ENCODE results near the gene SIGLEC7. TPM values are rescaled to one million over a fixed set of nuclear protein-coding genes. Genes with fewer than 3 reads are reported as not detected.

The SIGLEC7 gene
- 0.24 TPM for polyA plus RNA-seq (2013)

DNA sequence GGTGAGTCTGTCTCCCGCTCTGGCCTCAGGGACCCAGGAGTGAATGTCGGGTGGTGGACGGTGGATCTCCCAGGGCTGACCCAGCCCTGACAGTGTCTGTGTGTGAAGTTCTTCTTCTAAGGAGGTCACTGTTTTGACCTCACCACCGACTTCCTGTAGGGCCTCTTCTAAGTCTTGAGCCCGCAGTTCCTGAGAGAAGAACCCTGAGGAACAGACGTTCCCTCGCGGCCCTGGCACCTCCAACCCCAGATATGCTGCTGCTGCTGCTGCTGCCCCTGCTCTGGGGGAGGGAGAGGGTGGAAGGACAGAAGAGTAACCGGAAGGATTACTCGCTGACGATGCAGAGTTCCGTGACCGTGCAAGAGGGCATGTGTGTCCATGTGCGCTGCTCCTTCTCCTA lies at the start of gene SIGLEC7:
Gene SIGLEC7 (plus strand): TSS at position 183 of the 400 bp plus-strand sequence. CDS start 69 bp downstream, at position 252.
- Histone ChIP-seq H3K27me3 (replicated peaks in 2 of 5; ENCODE audit: control insufficient read depth in 4 of 5, insufficient read depth in 5 of 5, low read length in 4 of 5) (peaks cover 0 to 15% (median 8%) of the 10 kb centered on the region in 5 experiments), H3K4me1 (ENCODE audit: control extremely low read depth in 1 of 4, control insufficient read depth in 4 of 4, insufficient read depth in 4 of 4, low read length in 3 of 4) (peaks cover 10 to 56% (median 30%) of the 10 kb centered on the region in 4 experiments), H3K27ac (ENCODE audit: insufficient read depth in 1 of 2, low read depth in 1 of 2, low read length in 2 of 2, poor library complexity in 1 of 2, severe bottlenecking in 2 of 2) (no peak within 1 kb of the TSS), H3K36me3 (ENCODE audit: control insufficient read depth in 4 of 4, insufficient read depth in 4 of 4, low read length in 3 of 4) (no peaks in the 10 kb centered on the region), H3K9me3 (ENCODE audit: control extremely low read depth in 1 of 5, control insufficient read depth in 4 of 5, insufficient read depth in 2 of 5, low read depth in 1 of 5, low read length in 4 of 5) (no peaks in the 10 kb centered on the region), H3K4me3 (ENCODE audit: control insufficient read depth in 1 of 7, extremely low read depth in 1 of 7, insufficient read depth in 4 of 7, low read depth in 2 of 7, low read length in 6 of 7) (no peak within 1 kb of the TSS)
- DNase-seq: no peak
- CTCF ChIA-PET: no interaction called here
- POLR2A ChIA-PET: no interaction called here
- 69% methylated on average over 12 of the region's 14 CpGs for WGBS (ENCODE audit: insufficient coverage)

DNA sequence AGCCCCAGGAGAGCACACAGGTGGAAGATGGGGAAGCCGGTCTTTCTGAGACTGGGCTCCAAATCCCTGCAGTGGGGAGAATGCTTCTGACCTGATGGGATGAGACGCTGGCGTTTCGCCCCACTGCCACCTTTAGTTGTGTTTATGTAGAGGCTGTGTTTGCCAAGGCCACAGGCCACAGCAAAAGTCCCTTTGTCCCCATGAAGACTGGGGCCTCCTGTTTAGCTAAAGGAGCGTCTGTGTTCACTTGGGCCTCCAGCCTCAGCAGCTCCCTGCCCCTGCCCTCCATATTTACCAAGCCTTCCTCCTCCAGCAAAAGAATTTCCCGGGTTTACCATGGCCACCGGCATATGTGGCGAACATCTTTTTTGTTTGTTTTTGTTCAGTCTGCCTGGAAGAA lies 49.0 kb upstream of the SIGLEC7 start:
- WGBS (ENCODE audit: insufficient coverage): 94% methylated on average over 7 of the region's 8 CpGs
- Histone ChIP-seq H3K4me3 (ENCODE audit: control insufficient read depth in 1 of 7, extremely low read depth in 1 of 7, insufficient read depth in 4 of 7, low read depth in 2 of 7, low read length in 6 of 7) (no peak overlapping the region), H3K27ac (ENCODE audit: insufficient read depth in 1 of 2, low read depth in 1 of 2, low read length in 2 of 2, poor library complexity in 1 of 2, severe bottlenecking in 2 of 2) (no peak overlapping the region), H3K4me1 (ENCODE audit: control extremely low read depth in 1 of 4, control insufficient read depth in 4 of 4, insufficient read depth in 4 of 4, low read length in 3 of 4) (no peaks in the 10 kb centered on the region), H3K36me3 (ENCODE audit: control insufficient read depth in 4 of 4, insufficient read depth in 4 of 4, low read length in 3 of 4) (peaks cover 0 to 5% (median 2%) of the 10 kb centered on the region in 4 experiments), H3K27me3 (replicated peaks in 2 of 5; ENCODE audit: control insufficient read depth in 4 of 5, insufficient read depth in 5 of 5, low read length in 4 of 5) (no peaks in the 10 kb centered on the region), H3K9me3 (ENCODE audit: control extremely low read depth in 1 of 5, control insufficient read depth in 4 of 5, insufficient read depth in 2 of 5, low read depth in 1 of 5, low read length in 4 of 5) (no peaks in the 10 kb centered on the region)
- CTCF ChIA-PET: no interaction called here
- POLR2A ChIA-PET: no interaction called here
- DNase-seq: no peak

DNA sequence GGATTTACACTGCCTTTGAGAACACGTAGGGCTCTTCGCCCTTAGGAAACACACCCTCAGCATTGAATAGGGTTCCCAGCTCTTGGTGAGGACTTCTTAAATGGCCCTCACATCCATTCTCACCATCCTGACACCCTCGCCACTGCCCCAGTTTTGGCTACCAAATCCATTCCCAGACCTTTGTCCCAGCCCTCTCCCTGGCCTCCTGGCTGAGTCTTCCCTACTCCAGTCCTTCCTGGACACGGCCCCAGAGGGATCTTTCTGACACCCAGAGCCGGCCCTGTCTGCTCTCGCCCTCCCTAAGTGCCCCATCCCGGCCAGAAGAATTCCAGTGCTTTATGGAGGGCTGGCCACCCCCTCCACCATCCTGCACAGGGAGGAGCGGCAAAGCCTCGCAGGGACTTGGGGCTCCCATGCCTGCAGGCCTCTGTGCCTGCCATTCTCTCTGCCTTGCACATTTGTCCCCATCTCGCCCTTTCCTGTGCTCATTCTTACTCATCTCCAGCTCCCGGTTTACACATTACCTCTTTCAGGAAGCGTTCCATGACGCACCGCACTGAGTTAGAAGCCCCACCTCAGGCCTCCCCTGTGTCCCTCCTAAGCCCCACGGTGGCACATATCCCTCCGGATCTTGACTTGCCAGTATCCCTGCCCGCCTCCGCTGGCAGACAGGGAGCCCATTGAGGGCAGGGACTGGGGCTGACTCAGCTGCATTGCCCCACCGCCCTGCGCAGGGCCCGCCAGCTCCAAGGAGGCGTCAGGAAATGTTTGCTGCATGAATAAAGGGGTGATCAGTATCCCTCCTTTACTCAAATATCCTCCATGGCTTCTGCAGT lies 48.4 kb upstream of the SIGLEC7 start:
- ChIA-PET CTCF (interaction anchor here (2.8 kb wide), 1 partner anchor 73 kb away, joined by 15 read pairs; the partner anchor contains the start of gene KLK10), POLR2A (no interaction called here)
- Histone ChIP-seq H3K27me3 (replicated peaks in 2 of 5; ENCODE audit: control insufficient read depth in 4 of 5, insufficient read depth in 5 of 5, low read length in 4 of 5) (no peaks in the 10 kb centered on the region), H3K36me3 (ENCODE audit: control insufficient read depth in 4 of 4, insufficient read depth in 4 of 4, low read length in 3 of 4) (peaks cover 0 to 8% (median 2%) of the 10 kb centered on the region in 4 experiments), H3K4me3 (ENCODE audit: control insufficient read depth in 1 of 7, extremely low read depth in 1 of 7, insufficient read depth in 4 of 7, low read depth in 2 of 7, low read length in 6 of 7) (no peak overlapping the region), H3K27ac (ENCODE audit: insufficient read depth in 1 of 2, low read depth in 1 of 2, low read length in 2 of 2, poor library complexity in 1 of 2, severe bottlenecking in 2 of 2) (no peak overlapping the region), H3K9me3 (ENCODE audit: control extremely low read depth in 1 of 5, control insufficient read depth in 4 of 5, insufficient read depth in 2 of 5, low read depth in 1 of 5, low read length in 4 of 5) (no peaks in the 10 kb centered on the region), H3K4me1 (ENCODE audit: control extremely low read depth in 1 of 4, control insufficient read depth in 4 of 4, insufficient read depth in 4 of 4, low read length in 3 of 4) (no peaks in the 10 kb centered on the region)
- no peak for DNase-seq
- WGBS (ENCODE audit: insufficient coverage): 93% methylated on average over 16 of the region's 22 CpGs

DNA sequence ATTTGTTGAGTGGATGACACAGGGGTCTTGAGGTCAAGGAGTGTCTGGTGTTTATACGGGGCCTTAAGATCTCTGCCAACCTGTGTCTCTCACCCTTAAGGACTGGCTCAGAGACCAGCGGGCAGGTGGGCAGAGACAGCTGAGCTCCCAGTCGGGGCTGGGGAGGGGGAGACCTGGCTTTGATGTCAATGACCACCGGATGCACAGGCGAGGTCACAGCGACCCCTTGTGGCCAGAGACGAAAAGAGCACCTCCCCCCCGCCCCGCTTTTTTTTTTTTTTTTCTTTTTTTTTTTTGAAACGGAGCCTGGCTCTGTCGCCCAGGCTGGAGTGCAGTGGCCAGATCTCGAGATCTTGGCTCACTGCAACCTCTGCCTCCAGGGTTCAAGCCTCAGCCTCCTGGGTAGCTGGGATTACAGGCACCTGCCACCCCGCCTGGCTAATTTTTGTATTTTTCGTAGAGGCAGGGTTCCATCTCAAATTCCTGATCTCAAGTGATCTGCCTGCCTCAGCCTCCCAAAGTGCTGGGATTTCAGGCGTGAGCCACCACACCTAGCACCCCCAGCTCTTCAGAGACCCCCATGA lies 47.3 kb upstream of the SIGLEC7 start:
- H3K27ac ChIP-seq (ENCODE audit: insufficient read depth in 1 of 2, low read depth in 1 of 2, low read length in 2 of 2, poor library complexity in 1 of 2, severe bottlenecking in 2 of 2): no peak overlapping the region
- H3K9me3 ChIP-seq (ENCODE audit: control extremely low read depth in 1 of 5, control insufficient read depth in 4 of 5, insufficient read depth in 2 of 5, low read depth in 1 of 5, low read length in 4 of 5): no peaks in the 10 kb centered on the region
- H3K36me3 ChIP-seq (ENCODE audit: control insufficient read depth in 4 of 4, insufficient read depth in 4 of 4, low read length in 3 of 4): peaks cover 0 to 16% (median 7%) of the 10 kb centered on the region in 4 experiments
- ChIA-PET CTCF (interaction anchor here (1.1 to 2.8 kb wide), 4 partner anchors 74 to 165 kb away, joined by 3 to 15 read pairs (median 6); partner anchors contain the start of gene KLK10), POLR2A (no interaction called here)
- 41% methylated on average over 10 of the region's 15 CpGs for WGBS (ENCODE audit: insufficient coverage)
- H3K4me3 ChIP-seq (ENCODE audit: control insufficient read depth in 1 of 7, extremely low read depth in 1 of 7, insufficient read depth in 4 of 7, low read depth in 2 of 7, low read length in 6 of 7): no peak overlapping the region
- peak; percentile 21 to 44 (median 37) for DNase-seq
- no peaks in the 10 kb centered on the region for H3K4me1 ChIP-seq (ENCODE audit: control extremely low read depth in 1 of 4, control insufficient read depth in 4 of 4, insufficient read depth in 4 of 4, low read length in 3 of 4)
- no peaks in the 10 kb centered on the region for H3K27me3 ChIP-seq (replicated peaks in 2 of 5; ENCODE audit: control insufficient read depth in 4 of 5, insufficient read depth in 5 of 5, low read length in 4 of 5)

DNA sequence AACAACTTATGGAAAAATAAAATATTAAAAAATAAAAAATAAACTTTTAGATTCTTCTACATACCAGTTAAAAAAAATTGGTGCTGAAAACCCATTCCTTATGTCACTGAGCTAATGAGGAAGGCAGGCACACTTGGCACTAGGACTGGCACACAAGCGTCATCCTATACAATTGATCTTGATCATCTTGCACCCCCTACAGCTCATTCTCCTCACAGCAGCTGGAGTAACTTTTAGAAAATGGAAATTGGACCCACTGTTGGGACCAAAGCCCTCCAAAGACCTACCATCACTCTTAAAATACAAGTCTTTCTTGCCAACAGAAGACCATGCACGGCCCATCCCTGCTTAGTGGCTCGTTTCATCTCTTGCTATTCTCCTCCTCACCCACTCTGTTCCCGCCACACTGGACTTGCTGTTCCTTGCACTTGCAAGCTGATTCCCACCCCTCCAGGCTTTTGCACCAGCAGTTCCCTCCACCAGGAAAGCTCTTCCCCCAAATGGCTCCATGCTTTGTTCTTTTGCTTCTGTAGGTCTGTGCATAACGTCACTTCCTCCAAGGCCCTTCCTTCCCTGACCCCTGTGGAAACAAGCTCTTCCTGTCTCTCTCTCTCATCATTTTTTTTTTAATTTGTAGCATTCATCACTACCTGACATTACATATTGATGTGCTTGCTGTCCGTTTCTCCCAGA lies 45.5 kb upstream of the SIGLEC7 start:
- POLR2A ChIA-PET: no interaction called here
- peak in 2 of 3 donors; percentile 20 to 24 for DNase-seq
- H3K27ac ChIP-seq (ENCODE audit: insufficient read depth in 1 of 2, low read depth in 1 of 2, low read length in 2 of 2, poor library complexity in 1 of 2, severe bottlenecking in 2 of 2): no peak overlapping the region

DNA sequence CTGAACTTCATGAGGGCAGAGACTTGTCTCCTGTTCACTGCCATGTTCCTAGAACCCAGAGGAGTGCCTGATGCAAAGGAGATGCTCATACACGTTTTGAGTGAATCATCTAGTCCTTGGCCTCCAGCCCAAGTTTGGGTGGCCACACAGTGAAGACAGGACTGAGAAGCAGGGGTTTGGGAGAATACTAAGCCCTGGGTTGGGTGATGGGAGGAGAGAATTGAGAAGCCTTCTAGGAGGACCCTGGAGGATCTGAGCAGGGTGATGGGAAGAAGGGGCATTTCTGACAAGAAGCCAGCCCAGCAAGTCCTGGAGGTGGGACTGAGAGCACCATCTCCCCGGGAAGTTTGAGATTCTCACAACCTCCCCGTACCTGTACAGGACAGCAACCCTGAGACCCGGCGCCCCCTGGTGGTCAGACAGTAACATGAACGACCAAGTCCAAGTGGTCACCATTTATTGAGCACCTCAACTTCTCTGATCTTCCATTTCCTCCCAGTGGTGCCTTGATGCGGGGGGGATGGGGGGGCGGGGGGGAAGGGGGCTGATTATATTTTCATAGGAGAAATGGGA lies 44.8 kb upstream of the SIGLEC7 start:
- peak; percentile 41 to 63 (median 57) for DNase-seq
- Histone ChIP-seq H3K4me1 (ENCODE audit: control extremely low read depth in 1 of 4, control insufficient read depth in 4 of 4, insufficient read depth in 4 of 4, low read length in 3 of 4) (no peaks in the 10 kb centered on the region), H3K4me3 (ENCODE audit: control insufficient read depth in 1 of 7, extremely low read depth in 1 of 7, insufficient read depth in 4 of 7, low read depth in 2 of 7, low read length in 6 of 7) (no peak overlapping the region), H3K27me3 (replicated peaks in 2 of 5; ENCODE audit: control insufficient read depth in 4 of 5, insufficient read depth in 5 of 5, low read length in 4 of 5) (no peaks in the 10 kb centered on the region), H3K27ac (ENCODE audit: insufficient read depth in 1 of 2, low read depth in 1 of 2, low read length in 2 of 2, poor library complexity in 1 of 2, severe bottlenecking in 2 of 2) (no peak overlapping the region), H3K36me3 (ENCODE audit: control insufficient read depth in 4 of 4, insufficient read depth in 4 of 4, low read length in 3 of 4) (peaks cover 0 to 35% (median 16%) of the 10 kb centered on the region in 4 experiments), H3K9me3 (ENCODE audit: control extremely low read depth in 1 of 5, control insufficient read depth in 4 of 5, insufficient read depth in 2 of 5, low read depth in 1 of 5, low read length in 4 of 5) (no peaks in the 10 kb centered on the region)
- WGBS (ENCODE audit: insufficient coverage): no CpG with 5 or more reads among the region's 8 CpGs
- POLR2A ChIA-PET: no interaction called here
- CTCF ChIA-PET: interaction anchor here (0.6 to 2.6 kb wide), 5 partner anchors 8 to 172 kb away, joined by 3 to 9 read pairs (median 3); no protein-coding TSS in a partner anchor

More for the DNA sequence above, 45.5 kb upstream of the SIGLEC7 start:
- WGBS (ENCODE audit: insufficient coverage): 90% methylated on average over 4 of the region's 6 CpGs
- Histone ChIP-seq H3K9me3 (ENCODE audit: control extremely low read depth in 1 of 5, control insufficient read depth in 4 of 5, insufficient read depth in 2 of 5, low read depth in 1 of 5, low read length in 4 of 5) (no peaks in the 10 kb centered on the region), H3K4me1 (ENCODE audit: control extremely low read depth in 1 of 4, control insufficient read depth in 4 of 4, insufficient read depth in 4 of 4, low read length in 3 of 4) (no peaks in the 10 kb centered on the region), H3K27me3 (replicated peaks in 2 of 5; ENCODE audit: control insufficient read depth in 4 of 5, insufficient read depth in 5 of 5, low read length in 4 of 5) (no peaks in the 10 kb centered on the region), H3K4me3 (ENCODE audit: control insufficient read depth in 1 of 7, extremely low read depth in 1 of 7, insufficient read depth in 4 of 7, low read depth in 2 of 7, low read length in 6 of 7) (no peak overlapping the region), H3K36me3 (ENCODE audit: control insufficient read depth in 4 of 4, insufficient read depth in 4 of 4, low read length in 3 of 4) (peaks cover 0 to 29% (median 14%) of the 10 kb centered on the region in 4 experiments)
- CTCF ChIA-PET: interaction anchor here (0.6 to 2.8 kb wide), 9 partner anchors 8 to 481 kb away, joined by 3 to 15 read pairs (median 3); partner anchors contain the start of gene KLK10
